LNCaP clone FGC (cell line): Measurements from ENCODE around the gene ZSCAN10.
"Not testable (repeated sequence)": the region's sequence is repeated elsewhere in the genome, so short reads cannot be mapped to it uniquely, and the experiment has no call there.

Source experiments
- DNase-seq: peaks from one replicate; pipeline ENCODE4 v3.0.0-alpha.2; 2011; ENCODE audit warnings: low read depth
- H3K4me3 ChIP-seq: 2 replicates; pipeline ENCODE4 v1.5.1; 2011; ENCODE audit warnings: mild to moderate bottlenecking, low read depth, low read length, control low read depth
- TF ChIP-seq, protein P1 (sequence below): IDR thresholded peaks from 2 replicates; pipeline ENCODE4 v1.5.1; 2012; ENCODE audit warnings: mild to moderate bottlenecking; ENCODE audit not compliant: control insufficient read depth, insufficient read depth; ENCODE audit errors: extremely low read depth

The ZSCAN10 gene

GRCh38 chr16:3057181-3058138, 41.6 kb downstream of the ZSCAN10 start:
- H3K4me3 ChIP-seq, result no peak overlapping the region
- TF ChIP-seq, protein P1, sequence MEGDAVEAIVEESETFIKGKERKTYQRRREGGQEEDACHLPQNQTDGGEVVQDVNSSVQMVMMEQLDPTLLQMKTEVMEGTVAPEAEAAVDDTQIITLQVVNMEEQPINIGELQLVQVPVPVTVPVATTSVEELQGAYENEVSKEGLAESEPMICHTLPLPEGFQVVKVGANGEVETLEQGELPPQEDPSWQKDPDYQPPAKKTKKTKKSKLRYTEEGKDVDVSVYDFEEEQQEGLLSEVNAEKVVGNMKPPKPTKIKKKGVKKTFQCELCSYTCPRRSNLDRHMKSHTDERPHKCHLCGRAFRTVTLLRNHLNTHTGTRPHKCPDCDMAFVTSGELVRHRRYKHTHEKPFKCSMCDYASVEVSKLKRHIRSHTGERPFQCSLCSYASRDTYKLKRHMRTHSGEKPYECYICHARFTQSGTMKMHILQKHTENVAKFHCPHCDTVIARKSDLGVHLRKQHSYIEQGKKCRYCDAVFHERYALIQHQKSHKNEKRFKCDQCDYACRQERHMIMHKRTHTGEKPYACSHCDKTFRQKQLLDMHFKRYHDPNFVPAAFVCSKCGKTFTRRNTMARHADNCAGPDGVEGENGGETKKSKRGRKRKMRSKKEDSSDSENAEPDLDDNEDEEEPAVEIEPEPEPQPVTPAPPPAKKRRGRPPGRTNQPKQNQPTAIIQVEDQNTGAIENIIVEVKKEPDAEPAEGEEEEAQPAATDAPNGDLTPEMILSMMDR, result no peak
- no peak for DNase-seq

DNA sequence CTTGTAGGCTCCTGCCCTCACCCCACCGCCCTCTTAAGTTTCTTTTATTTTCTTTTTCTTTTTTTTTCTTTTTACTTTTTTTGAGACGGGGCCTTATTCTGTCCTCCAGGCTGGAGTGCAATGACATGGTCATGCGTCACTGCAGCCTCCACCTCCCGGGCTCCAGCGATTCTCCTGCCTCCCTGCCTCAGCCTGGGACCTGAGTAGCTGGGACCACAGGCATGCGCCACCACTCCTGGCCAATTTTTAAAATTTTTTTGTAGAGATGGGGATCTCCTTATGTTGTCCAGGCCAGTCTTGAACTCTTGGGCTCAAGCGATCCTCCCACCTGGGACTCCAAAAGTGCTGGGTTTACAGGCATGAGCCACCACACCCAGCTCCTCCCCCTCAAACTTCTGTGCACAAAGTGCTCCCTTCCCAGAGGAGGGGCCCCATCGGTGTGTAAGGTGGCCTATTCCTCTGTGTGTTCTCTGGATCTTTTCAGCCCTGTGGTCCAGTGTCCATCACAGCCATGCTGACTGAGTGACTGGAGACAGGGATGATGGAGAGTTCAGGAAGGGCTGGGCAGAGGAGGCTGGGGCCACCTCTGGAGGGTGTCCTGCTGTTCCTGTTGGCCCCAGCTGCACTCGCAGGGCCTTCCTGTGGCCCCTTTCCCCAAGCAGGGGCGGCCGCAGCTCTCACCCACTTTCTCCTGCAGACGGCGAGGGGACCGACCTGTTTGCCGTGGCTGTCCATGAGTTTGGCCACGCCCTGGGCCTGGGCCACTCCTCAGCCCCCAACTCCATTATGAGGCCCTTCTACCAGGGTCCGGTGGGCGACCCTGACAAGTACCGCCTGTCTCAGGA, 42.5 kb downstream of the ZSCAN10 start:
- DNase-seq, result no peak
- TF ChIP-seq, protein P1, result no peak
- no peak overlapping the region for H3K4me3 ChIP-seq

- H3K4me3 ChIP-seq, result not testable (repeated sequence)
Measured at GRCh38 chr16:3055734-3056115, 43.4 kb downstream of the ZSCAN10 start.

GRCh38 chr16:3054965-3055733, 43.9 kb downstream of the ZSCAN10 start:
- no peak overlapping the region for H3K4me3 ChIP-seq
- no peak for DNase-seq
- TF ChIP-seq, protein P1, result no peak

More at GRCh38 chr16:3055734-3056115, 43.4 kb downstream of the ZSCAN10 start:
- DNase-seq, result not testable (repeated sequence)

- H3K4me3 ChIP-seq, DNase-seq: not testable (repeated sequence)
Measured at GRCh38 chr16:3053330-3053710, 45.8 kb downstream of the ZSCAN10 start.

DNA sequence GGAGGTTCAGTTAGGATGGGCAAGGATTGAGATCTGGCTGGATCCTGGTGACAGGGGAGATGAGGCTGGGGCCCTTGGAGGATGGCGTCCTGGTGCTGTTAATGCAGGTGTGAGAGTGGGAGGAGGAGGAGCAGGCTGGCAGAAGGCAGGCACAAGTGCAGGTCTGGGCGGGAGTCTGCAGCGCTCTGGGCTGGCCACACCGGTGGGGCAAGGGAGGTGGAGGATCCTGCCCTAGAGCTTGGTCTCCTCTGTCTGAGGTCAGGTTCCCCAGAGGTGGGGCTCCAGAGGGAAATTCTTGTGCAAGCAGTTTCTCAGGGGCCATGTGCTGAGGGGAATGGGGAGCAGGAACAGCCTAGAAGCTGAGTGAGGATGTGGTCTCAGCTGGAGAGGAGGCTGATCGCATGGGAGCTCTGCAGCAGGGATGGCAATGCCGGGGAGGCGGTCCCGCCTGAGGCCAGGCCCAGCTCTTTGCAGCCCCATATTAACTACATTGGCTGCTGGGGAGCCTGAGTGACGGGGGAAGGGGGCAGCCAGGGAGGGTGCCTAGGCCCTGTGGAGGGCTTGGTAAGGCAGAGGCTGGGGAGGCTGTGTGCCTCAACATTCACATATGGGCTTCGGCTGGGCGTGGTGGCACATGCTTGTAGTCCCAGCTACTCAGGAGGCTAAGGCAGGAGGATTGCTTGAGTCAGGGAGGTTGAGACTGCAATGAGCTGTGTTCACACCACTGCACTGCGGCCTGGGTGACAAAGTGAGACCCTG, 46.3 kb downstream of the ZSCAN10 start:
- DNase-seq, H3K4me3 ChIP-seq: not testable (repeated sequence)

DNA sequence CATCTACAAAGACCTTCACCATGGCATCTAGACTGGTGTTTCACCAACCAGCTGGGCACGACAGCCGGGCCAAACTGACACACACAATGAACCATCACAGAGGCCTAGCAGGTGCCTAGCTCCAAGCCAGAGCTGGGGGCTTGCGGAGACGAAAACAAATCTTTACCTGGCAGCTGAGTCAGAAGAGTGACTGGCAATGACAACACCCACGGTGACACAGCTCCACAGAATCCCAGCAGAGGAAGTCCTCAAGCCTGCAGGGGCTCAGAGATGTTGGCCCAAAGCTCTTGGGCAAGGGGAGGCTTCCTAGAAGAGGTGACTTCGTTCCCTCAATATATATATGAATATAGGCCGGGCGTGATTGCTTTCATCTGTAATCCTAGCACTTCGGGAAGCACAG, 47.6 kb downstream of the ZSCAN10 start:
- TF ChIP-seq, protein P1, result no peak
- no peak for DNase-seq
- H3K4me3 ChIP-seq, result no peak overlapping the region

GRCh38 chr16:3051009-3051408, 48.1 kb downstream of the ZSCAN10 start:
- TF ChIP-seq, protein P1, result no peak
- H3K4me3 ChIP-seq, result no peak overlapping the region
- no peak for DNase-seq
